Body of pancreas (tissue), 4 donors: Measurements from ENCODE around the gene ATP5PB.

Source experiments
- CTCF ChIP-seq, 7 experiments: fragments of 450-650 bp in 4 of 7; fragments of 200-600 bp in 3 of 7; sonication (generic) in 3 of 7; IDR thresholded peaks; one replicate each; pipeline ENCODE4 v1.5.1; 2016 to 2019; ENCODE audit warnings: antibody characterized with exemption in 7 of 7
- POLR2A ChIP-seq, 3 donors: fragments of 450-650 bp; IDR thresholded peaks; one replicate each; pipeline ENCODE4 v1.6.1; 2016; ENCODE audit warnings: antibody characterized with exemption in 3 of 3, mild to moderate bottlenecking in 2 of 3

GRCh38 chr1:111419037-111419436 lies 30.2 kb upstream of the ATP5PB start:
- no peak for TF ChIP-seq CTCF (IDR thresholded peaks at IDR 0.05)
- TF ChIP-seq POLR2A (IDR thresholded peaks at IDR 0.05), result no peak
